Measurements from ENCODE around the gene TTC28. TPM values are rescaled to one million over a fixed set of nuclear protein-coding genes. Genes with fewer than 3 reads are reported as not detected.
"Not testable (repeated sequence)": the region's sequence is repeated elsewhere in the genome, so short reads cannot be mapped to it uniquely, and the experiment has no call there.

TTC28 gene
- total RNA-seq, 1 experiment from 2014 or later: not detected

DNA sequence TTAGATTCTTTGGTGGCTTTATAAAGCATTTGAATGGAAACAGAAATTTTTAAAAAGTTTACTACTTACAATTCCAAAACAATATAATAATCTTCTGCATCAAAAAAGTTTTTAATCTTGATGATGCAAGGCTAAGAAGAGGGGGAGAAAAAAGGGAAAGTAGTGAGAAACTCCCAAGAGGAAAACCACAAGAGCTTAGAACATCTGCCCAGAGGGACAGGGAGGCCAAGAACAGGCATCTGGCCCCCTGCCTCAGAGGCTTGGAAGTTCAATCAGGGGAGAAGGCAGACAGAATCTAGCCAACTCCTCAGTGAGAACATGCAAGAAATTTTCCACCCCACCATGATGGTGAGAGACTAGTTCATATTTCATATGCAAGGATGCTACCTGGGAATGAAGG is 23.8 kb upstream of the TTC28 start:
- no TSS peak for BruUV-seq (replicated peaks)
- no peaks in the 10 kb centered on the region for H3K27me3 Mint-ChIP-seq (ENCODE audit: insufficient read depth, unreplicated experiment)
- TF ChIP-seq, protein P1, sequence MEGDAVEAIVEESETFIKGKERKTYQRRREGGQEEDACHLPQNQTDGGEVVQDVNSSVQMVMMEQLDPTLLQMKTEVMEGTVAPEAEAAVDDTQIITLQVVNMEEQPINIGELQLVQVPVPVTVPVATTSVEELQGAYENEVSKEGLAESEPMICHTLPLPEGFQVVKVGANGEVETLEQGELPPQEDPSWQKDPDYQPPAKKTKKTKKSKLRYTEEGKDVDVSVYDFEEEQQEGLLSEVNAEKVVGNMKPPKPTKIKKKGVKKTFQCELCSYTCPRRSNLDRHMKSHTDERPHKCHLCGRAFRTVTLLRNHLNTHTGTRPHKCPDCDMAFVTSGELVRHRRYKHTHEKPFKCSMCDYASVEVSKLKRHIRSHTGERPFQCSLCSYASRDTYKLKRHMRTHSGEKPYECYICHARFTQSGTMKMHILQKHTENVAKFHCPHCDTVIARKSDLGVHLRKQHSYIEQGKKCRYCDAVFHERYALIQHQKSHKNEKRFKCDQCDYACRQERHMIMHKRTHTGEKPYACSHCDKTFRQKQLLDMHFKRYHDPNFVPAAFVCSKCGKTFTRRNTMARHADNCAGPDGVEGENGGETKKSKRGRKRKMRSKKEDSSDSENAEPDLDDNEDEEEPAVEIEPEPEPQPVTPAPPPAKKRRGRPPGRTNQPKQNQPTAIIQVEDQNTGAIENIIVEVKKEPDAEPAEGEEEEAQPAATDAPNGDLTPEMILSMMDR (IDR thresholded peaks at IDR 0.05; ENCODE audit: unreplicated experiment): no peak
- intact Hi-C loops (cut with micrococcal nuclease): no loop called here
- POLR2A ChIA-PET: no interaction called here
- H3K36me3 Mint-ChIP-seq (ENCODE audit: insufficient read depth, unreplicated experiment): peaks cover 27% of the 10 kb centered on the region
- H3K4me3 Mint-ChIP-seq (ENCODE audit: unreplicated experiment): no peak overlapping the region
- H3K27ac Mint-ChIP-seq (ENCODE audit: low read depth, unreplicated experiment): no peak overlapping the region
- CTCF ChIA-PET: no interaction called here
- H3K9me3 Mint-ChIP-seq (ENCODE audit: unreplicated experiment): no peaks in the 10 kb centered on the region
- no peaks in the 10 kb centered on the region for H3K4me1 Mint-ChIP-seq (ENCODE audit: insufficient read depth, unreplicated experiment)
- no peak for DNase-seq (ENCODE audit: unreplicated experiment)

DNA sequence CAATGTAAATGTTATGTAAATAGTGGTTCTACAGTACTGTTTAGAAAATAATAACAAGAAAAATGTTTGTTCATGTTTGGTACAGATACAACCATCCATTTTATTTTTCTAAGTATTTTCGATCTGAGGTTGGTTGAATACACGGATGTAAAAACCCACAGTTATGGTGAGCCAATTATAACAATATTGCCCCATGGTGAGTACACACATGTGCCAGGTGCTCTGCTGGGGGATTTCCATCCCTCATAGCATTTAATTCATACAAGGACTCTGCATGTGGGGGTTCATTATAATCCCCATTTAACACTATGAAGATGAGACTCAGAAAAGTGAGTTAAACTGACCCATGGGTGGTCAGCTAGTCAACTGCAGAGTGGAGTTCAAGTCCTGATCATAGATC is 23.3 kb upstream of the TTC28 start:
- POLR2A ChIA-PET: no interaction called here
- TF ChIP-seq, protein P1 (IDR thresholded peaks at IDR 0.05; ENCODE audit: unreplicated experiment): no peak
- CTCF ChIA-PET: interaction anchor here (0.7 kb wide), 1 partner anchor 78 kb away, joined by 3 read pairs; no protein-coding TSS in a partner anchor
- Mint-ChIP-seq H3K4me1 (ENCODE audit: insufficient read depth, unreplicated experiment) (no peaks in the 10 kb centered on the region), H3K27me3 (ENCODE audit: insufficient read depth, unreplicated experiment) (no peaks in the 10 kb centered on the region), H3K4me3 (ENCODE audit: unreplicated experiment) (no peak overlapping the region), H3K27ac (ENCODE audit: low read depth, unreplicated experiment) (no peak overlapping the region), H3K9me3 (ENCODE audit: unreplicated experiment) (no peaks in the 10 kb centered on the region), H3K36me3 (ENCODE audit: insufficient read depth, unreplicated experiment) (peaks cover 21% of the 10 kb centered on the region)
- no TSS peak for BruUV-seq (replicated peaks)
- intact Hi-C loops (cut with micrococcal nuclease): no loop called here
- DNase-seq (ENCODE audit: unreplicated experiment): no peak

DNA sequence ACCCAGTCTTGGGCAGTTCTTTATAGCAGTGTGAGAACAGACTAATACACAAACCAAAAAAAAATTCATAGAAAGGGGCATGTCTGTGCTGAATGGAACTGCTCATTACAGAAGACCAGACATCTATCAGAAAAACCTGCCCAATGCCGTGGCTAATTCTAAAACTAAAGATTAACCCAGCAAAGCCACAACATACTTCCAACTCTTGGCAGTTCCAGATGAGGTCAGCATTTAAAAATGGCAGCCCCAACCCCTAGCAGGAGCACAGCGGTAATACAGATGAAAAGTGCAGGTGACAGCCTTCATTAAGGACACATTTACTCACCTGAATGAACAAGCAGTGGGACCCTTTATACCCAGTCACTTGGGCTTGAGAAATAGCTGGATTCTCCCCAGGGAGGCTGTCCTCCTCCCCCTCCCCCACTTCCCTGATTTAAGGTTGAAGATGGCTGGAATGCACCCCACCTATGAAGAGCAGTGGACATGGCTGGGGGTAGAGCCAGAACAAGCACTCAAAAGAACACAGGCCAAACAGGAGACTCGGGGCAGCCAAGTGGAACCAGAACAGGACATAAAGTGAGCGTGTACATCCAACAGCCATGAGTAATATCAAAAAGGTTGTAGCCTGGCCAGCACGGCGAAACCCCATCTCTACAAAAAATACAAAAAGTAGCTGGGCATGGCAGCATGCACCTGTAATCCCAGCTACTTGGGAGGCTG is 13.6 kb upstream of the TTC28 start:
- H3K4me1 Mint-ChIP-seq (ENCODE audit: insufficient read depth, unreplicated experiment); H3K27me3 Mint-ChIP-seq (ENCODE audit: insufficient read depth, unreplicated experiment); H3K9me3 Mint-ChIP-seq (ENCODE audit: unreplicated experiment); POLR2A ChIA-PET; H3K4me3 Mint-ChIP-seq (ENCODE audit: unreplicated experiment); intact Hi-C loops (cut with micrococcal nuclease); BruUV-seq (replicated peaks); H3K27ac Mint-ChIP-seq (ENCODE audit: low read depth, unreplicated experiment); DNase-seq (ENCODE audit: unreplicated experiment): not testable (repeated sequence)
- CTCF ChIA-PET: interaction anchor here (0.6 kb wide), 1 partner anchor 136 kb away, joined by 3 read pairs; no protein-coding TSS in a partner anchor
- H3K36me3 Mint-ChIP-seq (ENCODE audit: insufficient read depth, unreplicated experiment): peaks cover 30% of the 10 kb centered on the region

DNA sequence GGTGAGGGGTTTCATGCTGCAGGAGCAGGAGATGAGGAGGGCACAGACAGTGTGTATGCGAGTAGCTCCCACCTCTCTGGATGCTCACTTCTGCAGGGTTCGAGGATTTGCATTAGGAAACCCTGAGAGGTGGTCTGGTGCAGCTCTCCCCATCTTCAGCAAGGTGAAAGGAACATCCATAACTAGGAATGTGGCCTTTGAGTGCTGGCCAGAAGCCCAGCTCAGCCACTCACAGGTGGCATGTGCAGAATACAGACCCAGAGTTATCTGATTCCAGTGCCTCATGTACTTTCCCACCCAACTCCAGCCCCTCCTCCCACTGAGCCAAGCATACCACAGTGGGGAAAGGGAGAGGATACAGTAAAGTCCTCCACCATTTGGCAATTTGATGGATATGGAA is 10.2 kb upstream of the TTC28 start:
- H3K4me3 Mint-ChIP-seq (ENCODE audit: unreplicated experiment); H3K4me1 Mint-ChIP-seq (ENCODE audit: insufficient read depth, unreplicated experiment); intact Hi-C loops (cut with micrococcal nuclease); DNase-seq (ENCODE audit: unreplicated experiment); H3K27me3 Mint-ChIP-seq (ENCODE audit: insufficient read depth, unreplicated experiment); POLR2A ChIA-PET; H3K27ac Mint-ChIP-seq (ENCODE audit: low read depth, unreplicated experiment); CTCF ChIA-PET; BruUV-seq (replicated peaks); H3K9me3 Mint-ChIP-seq (ENCODE audit: unreplicated experiment): not testable (repeated sequence)
- H3K36me3 Mint-ChIP-seq (ENCODE audit: insufficient read depth, unreplicated experiment): peaks cover 25% of the 10 kb centered on the region

DNA sequence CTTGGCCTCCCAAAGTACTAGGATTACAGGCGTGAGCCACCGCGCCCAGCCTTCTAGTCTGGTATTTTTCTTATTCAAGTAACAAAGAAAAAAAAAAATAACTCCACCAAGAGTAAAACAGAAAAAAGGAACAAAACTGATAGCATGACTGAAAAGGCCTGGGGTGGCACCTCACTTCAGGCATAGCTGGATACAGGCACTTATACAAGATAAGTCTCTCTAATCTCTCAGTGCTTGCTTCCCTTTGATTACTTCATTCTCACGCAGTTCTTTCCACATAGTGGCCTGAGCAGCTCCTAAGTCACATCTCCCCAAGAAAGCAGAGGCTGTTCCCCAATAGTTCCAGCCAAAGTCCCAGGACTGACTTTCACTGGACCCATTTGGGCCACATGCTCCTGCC is 3.3 kb upstream of the TTC28 start:
- H3K4me1 Mint-ChIP-seq (ENCODE audit: insufficient read depth, unreplicated experiment); CTCF ChIA-PET; H3K27me3 Mint-ChIP-seq (ENCODE audit: insufficient read depth, unreplicated experiment); intact Hi-C loops (cut with micrococcal nuclease); POLR2A ChIA-PET; H3K36me3 Mint-ChIP-seq (ENCODE audit: insufficient read depth, unreplicated experiment); DNase-seq (ENCODE audit: unreplicated experiment); H3K4me3 Mint-ChIP-seq (ENCODE audit: unreplicated experiment); H3K27ac Mint-ChIP-seq (ENCODE audit: low read depth, unreplicated experiment); H3K9me3 Mint-ChIP-seq (ENCODE audit: unreplicated experiment); BruUV-seq (replicated peaks): not testable (repeated sequence)

DNA sequence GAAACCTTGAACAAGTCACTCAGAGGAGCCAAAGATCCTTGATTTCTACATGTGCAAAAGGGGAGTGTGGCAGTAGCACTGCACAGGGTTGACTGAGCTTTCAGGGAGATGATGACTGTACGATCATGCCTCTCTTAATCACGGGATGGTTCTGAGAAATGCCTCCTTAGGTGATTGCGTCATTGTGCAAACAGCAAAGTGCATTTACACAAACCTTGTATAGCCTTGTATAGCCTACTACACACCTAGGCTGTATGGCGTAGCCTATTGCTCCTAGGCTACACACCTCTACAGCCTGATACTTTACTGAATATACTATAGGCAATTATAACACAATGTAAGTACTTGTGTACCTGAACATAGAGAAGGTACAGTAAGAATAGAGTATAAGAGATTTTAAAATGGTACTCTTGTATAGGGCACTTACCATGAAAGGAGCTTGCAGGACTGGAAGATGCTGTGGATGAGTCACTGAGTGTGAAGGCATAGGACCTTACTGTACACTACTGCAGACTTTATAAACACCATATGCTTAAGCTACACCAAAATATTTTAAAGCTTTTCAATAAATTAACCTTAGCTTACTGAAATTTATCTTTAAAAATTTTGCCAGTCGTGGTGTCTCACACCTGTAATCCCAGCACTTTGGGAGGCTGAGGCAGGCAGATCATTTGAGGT is 1.3 kb upstream of the TTC28 start:
- H3K4me3 Mint-ChIP-seq (ENCODE audit: unreplicated experiment); H3K36me3 Mint-ChIP-seq (ENCODE audit: insufficient read depth, unreplicated experiment); H3K27ac Mint-ChIP-seq (ENCODE audit: low read depth, unreplicated experiment); H3K9me3 Mint-ChIP-seq (ENCODE audit: unreplicated experiment); POLR2A ChIA-PET; H3K27me3 Mint-ChIP-seq (ENCODE audit: insufficient read depth, unreplicated experiment); CTCF ChIA-PET; BruUV-seq (replicated peaks); H3K4me1 Mint-ChIP-seq (ENCODE audit: insufficient read depth, unreplicated experiment); intact Hi-C loops (cut with micrococcal nuclease): not testable (repeated sequence)
- DNase-seq (ENCODE audit: unreplicated experiment): peak; percentile 22

DNA sequence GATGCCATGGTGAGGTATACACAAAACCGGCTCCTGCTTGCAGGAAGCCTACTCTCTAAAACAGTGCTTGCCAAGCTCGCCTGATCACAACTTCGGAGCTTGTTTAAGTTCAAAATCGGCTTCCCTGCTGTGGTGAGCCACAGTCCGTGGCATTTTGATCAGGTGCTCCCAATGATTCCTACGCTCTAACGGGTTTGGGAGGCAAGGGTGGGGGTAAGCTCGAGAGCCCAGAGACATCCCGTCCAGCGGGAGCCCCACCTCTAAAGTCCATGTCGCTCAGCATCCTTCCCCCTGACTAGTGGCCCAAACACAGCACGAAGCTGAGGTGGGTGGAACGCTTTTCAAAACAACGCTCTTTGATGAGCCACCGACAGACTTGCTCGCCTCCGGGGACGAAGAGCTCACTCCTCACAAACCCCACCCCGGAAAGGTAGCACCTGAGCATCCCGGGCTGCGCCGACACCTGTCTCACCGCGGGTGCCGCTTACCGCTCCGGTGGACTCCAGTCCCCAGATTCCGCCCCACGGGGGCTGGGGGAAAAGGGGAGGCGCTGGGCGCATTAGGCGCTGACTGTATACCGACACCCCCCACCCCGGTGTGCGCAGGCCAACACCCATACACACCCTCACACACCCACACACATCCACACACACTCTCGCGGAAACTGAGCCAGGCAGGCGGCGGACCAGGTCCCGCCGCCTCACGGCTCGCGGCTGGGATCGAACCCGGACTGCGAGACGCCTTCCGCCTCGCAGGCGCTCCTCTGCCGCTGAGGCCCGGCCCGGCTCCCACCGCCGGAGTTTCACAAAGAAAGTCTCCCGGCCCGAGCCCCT is 646 bp downstream of the TTC28 start:
- H3K27ac Mint-ChIP-seq (ENCODE audit: low read depth, unreplicated experiment); H3K36me3 Mint-ChIP-seq (ENCODE audit: insufficient read depth, unreplicated experiment); DNase-seq (ENCODE audit: unreplicated experiment); intact Hi-C loops (cut with micrococcal nuclease); H3K4me1 Mint-ChIP-seq (ENCODE audit: insufficient read depth, unreplicated experiment); CTCF ChIA-PET; H3K9me3 Mint-ChIP-seq (ENCODE audit: unreplicated experiment); H3K4me3 Mint-ChIP-seq (ENCODE audit: unreplicated experiment); POLR2A ChIA-PET; BruUV-seq (replicated peaks): not testable (repeated sequence)
- peaks cover 17% of the 10 kb centered on the region for H3K27me3 Mint-ChIP-seq (ENCODE audit: insufficient read depth, unreplicated experiment)
